ENCODE results near the gene C15orf40. TPM values are rescaled to one million over a fixed set of nuclear protein-coding genes. Genes with fewer than 3 reads are reported as not detected.
"Not testable (repeated sequence)": the region's sequence is repeated elsewhere in the genome, so short reads cannot be mapped to it uniquely, and the experiment has no call there.

The C15orf40 gene
- total RNA-seq, 4 donors from 2014 or later: 5.9 to 14.6 (median 9.5) TPM

- H3K27me3 ChIP-seq: no peaks in the 10 kb centered on the region
- peaks cover 35 to 72% of the 10 kb centered on the region in 2 donors for H3K4me1 ChIP-seq
- H3K9me3 ChIP-seq: no peaks in the 10 kb centered on the region
- H3K36me3 ChIP-seq: no peaks in the 10 kb centered on the region
- TF ChIP-seq CTCF (IDR thresholded peaks at IDR 0.05 in 4 of 5, conservative IDR thresholded peaks at IDR 0.05 in 1 of 5): no peak
- intact Hi-C loops (cut with DNase I; ENCODE audit: low total_unique reads): no loop called here
- DNase-seq: no peak
- H3K27ac ChIP-seq: peak overlapping the region in 3 of 4 donors; percentile 54 to 89 (median 72)
- in situ Hi-C loops (cut with MboI; ENCODE audit: low sequenced_read_pairs in 4 of 4): no loop called here
- no peak for ATAC-seq
- H3K4me3 ChIP-seq: no peak overlapping the region
Observed at GRCh38 chr15:82945326-82945725, 66.1 kb downstream of the C15orf40 start.

GRCh38 chr15:82944821-82945220, 66.6 kb downstream of the C15orf40 start:
- no peak for DNase-seq
- peak in 1 of 2 donors; percentile 30 for ATAC-seq
- intact Hi-C loops (cut with DNase I; ENCODE audit: low total_unique reads) (loop anchor here (5.0 kb wide), 1 partner anchor 138 kb away; the partner anchor contains the start of genes FSD2 and WHAMM), in situ Hi-C loops (cut with MboI; ENCODE audit: low sequenced_read_pairs in 4 of 4) (no loop called here)
- H3K4me3 ChIP-seq: no peak overlapping the region
- H3K27ac ChIP-seq: peak overlapping the region; percentile 30 to 89 (median 75)
- H3K4me1 ChIP-seq: peaks cover 35 to 67% of the 10 kb centered on the region in 2 donors
- H3K9me3 ChIP-seq: no peaks in the 10 kb centered on the region
- H3K36me3 ChIP-seq: no peaks in the 10 kb centered on the region
- no peaks in the 10 kb centered on the region for H3K27me3 ChIP-seq
- no peak for TF ChIP-seq POLR2A (IDR thresholded peaks at IDR 0.05)
- TF ChIP-seq CTCF (IDR thresholded peaks at IDR 0.05 in 4 of 5, conservative IDR thresholded peaks at IDR 0.05 in 1 of 5): no peak

- peak overlapping the region; percentile 72 to 89 (median 78) for H3K27ac ChIP-seq
- no peaks in the 10 kb centered on the region for H3K9me3 ChIP-seq
- intact Hi-C loops (cut with DNase I; ENCODE audit: low total_unique reads): loop anchor here (5.0 kb wide), 1 partner anchor 137 kb away; the partner anchor contains the start of genes FSD2 and WHAMM
- peaks cover 34 to 60% of the 10 kb centered on the region in 2 donors for H3K4me1 ChIP-seq
- no peak for ATAC-seq
- TF ChIP-seq POLR2A (IDR thresholded peaks at IDR 0.05): no peak
- TF ChIP-seq CTCF (IDR thresholded peaks at IDR 0.05 in 4 of 5, conservative IDR thresholded peaks at IDR 0.05 in 1 of 5): no peak
- no peak overlapping the region for H3K4me3 ChIP-seq
- in situ Hi-C loops (cut with MboI; ENCODE audit: low sequenced_read_pairs in 4 of 4): no loop called here
- no peak for DNase-seq
- H3K27me3 ChIP-seq: no peaks in the 10 kb centered on the region
- no peaks in the 10 kb centered on the region for H3K36me3 ChIP-seq
Observed at GRCh38 chr15:82944056-82944455, 67.4 kb downstream of the C15orf40 start.

GRCh38 chr15:82943176-82943575, 68.3 kb downstream of the C15orf40 start:
- H3K4me1 ChIP-seq: peaks cover 32 to 54% of the 10 kb centered on the region in 2 donors
- TF ChIP-seq CTCF (IDR thresholded peaks at IDR 0.05 in 4 of 5, conservative IDR thresholded peaks at IDR 0.05 in 1 of 5) (no peak), POLR2A (IDR thresholded peaks at IDR 0.05) (no peak)
- H3K36me3 ChIP-seq: no peaks in the 10 kb centered on the region
- intact Hi-C loops (cut with DNase I; ENCODE audit: low total_unique reads): loop anchor here (5.0 kb wide), 1 partner anchor 136 kb away; the partner anchor contains the start of genes FSD2 and WHAMM
- H3K4me3 ChIP-seq: no peak overlapping the region
- no peaks in the 10 kb centered on the region for H3K9me3 ChIP-seq
- ATAC-seq (peak; percentile 54 to 76), DNase-seq (no peak)
- in situ Hi-C loops (cut with MboI; ENCODE audit: low sequenced_read_pairs in 4 of 4): no loop called here
- H3K27ac ChIP-seq: peak overlapping the region; percentile 72 to 89 (median 78)
- H3K27me3 ChIP-seq: no peaks in the 10 kb centered on the region

- no peak for TF ChIP-seq CTCF (IDR thresholded peaks at IDR 0.05 in 4 of 5, conservative IDR thresholded peaks at IDR 0.05 in 1 of 5)
- TF ChIP-seq POLR2A (IDR thresholded peaks at IDR 0.05): no peak
- DNase-seq (peak; percentile 78 to 93), ATAC-seq (peak; percentile 96 to 97)
- Histone ChIP-seq H3K27ac (peak overlapping the region; percentile 72 to 89 (median 78)), H3K9me3 (no peaks in the 10 kb centered on the region), H3K27me3 (no peaks in the 10 kb centered on the region), H3K4me1 (peaks cover 36 to 55% of the 10 kb centered on the region in 2 donors), H3K36me3 (no peaks in the 10 kb centered on the region), H3K4me3 (no peak overlapping the region)
- intact Hi-C loops (cut with DNase I; ENCODE audit: low total_unique reads): loop anchor here (5.0 kb wide), 1 partner anchor 135 kb away; the partner anchor contains the start of genes FSD2 and WHAMM
- in situ Hi-C loops (cut with MboI; ENCODE audit: low sequenced_read_pairs in 4 of 4): no loop called here
Observed at GRCh38 chr15:82942691-82943090, 68.7 kb downstream of the C15orf40 start.

GRCh38 chr15:82939678-82940077, 71.8 kb downstream of the C15orf40 start:
- in situ Hi-C loops (cut with MboI; ENCODE audit: low sequenced_read_pairs in 4 of 4); H3K27me3 ChIP-seq; H3K9me3 ChIP-seq; H3K4me3 ChIP-seq; H3K27ac ChIP-seq; ATAC-seq; H3K36me3 ChIP-seq; DNase-seq: not testable (repeated sequence)
- intact Hi-C loops (cut with DNase I; ENCODE audit: low total_unique reads): loop anchor here (5.0 kb wide), 1 partner anchor 132 kb away; the partner anchor contains the start of genes FSD2 and WHAMM
- H3K4me1 ChIP-seq: peaks cover 49 to 57% of the 10 kb centered on the region in 2 donors
